DOHH2 (cell line): ENCODE data around the gene MSL2.

ENCODE experiments used
- H3F3A ChIP-seq: fragments of 200-600 bp; sonication (generic), shearing (Covaris generic); 2 replicates; pipeline ENCODE4 v1.6.0; 2016; ENCODE audit warnings: antibody characterized with exemption, mild to moderate bottlenecking; ENCODE audit not compliant: control insufficient read depth, insufficient read depth
- H3K27ac ChIP-seq: fragments of 200-600 bp; sonication (generic); 2 replicates; pipeline ENCODE4 v1.5.1; 2014; ENCODE audit warnings: low read depth, mild to moderate bottlenecking, low read length, moderate library complexity
- H3K27me3 ChIP-seq: fragments of 200-600 bp; sonication (generic); 2 replicates; pipeline ENCODE4 v1.6.1; 2014; ENCODE audit warnings: mild to moderate bottlenecking, low read length, mixed read lengths; ENCODE audit not compliant: control insufficient read depth
- H3K36me3 ChIP-seq: fragments of 200-600 bp; sonication (generic); 2 replicates; pipeline ENCODE4 v1.6.1; 2014; ENCODE audit warnings: mild to moderate bottlenecking, low read length, moderate library complexity, mixed read lengths; ENCODE audit not compliant: control insufficient read depth
- H3K4me1 ChIP-seq: fragments of 200-600 bp; sonication (generic); 2 replicates; pipeline ENCODE4 v1.6.1; 2014; ENCODE audit warnings: mild to moderate bottlenecking, low read length, mixed read lengths; ENCODE audit not compliant: control insufficient read depth
- H3K4me2 ChIP-seq: fragments of 200-600 bp; sonication (generic); 2 replicates; pipeline ENCODE4 v1.6.0; 2014; ENCODE audit warnings: mild to moderate bottlenecking, low read length, moderate library complexity
- H3K4me3 ChIP-seq: fragments of 200-600 bp; sonication (generic); 2 replicates; pipeline ENCODE4 v1.5.1; 2014; ENCODE audit warnings: mild to moderate bottlenecking, low read length, mixed read lengths
- H3K79me2 ChIP-seq: fragments of 200-600 bp; sonication (generic); 2 replicates; pipeline ENCODE4 v1.6.1; 2014; ENCODE audit warnings: mild to moderate bottlenecking, low read length, mixed read lengths; ENCODE audit not compliant: control insufficient read depth
- H3K9me2 ChIP-seq: fragments of 200-600 bp; sonication (generic); replicated peaks from 2 replicates; pipeline ENCODE4 v1.6.1; 2014; ENCODE audit warnings: mild to moderate bottlenecking, low read length, mixed read lengths; ENCODE audit not compliant: control insufficient read depth
- H3K9me3 ChIP-seq: fragments of 200-600 bp; sonication (generic); 2 replicates; pipeline ENCODE4 v1.6.1; 2014; ENCODE audit warnings: antibody characterized with exemption, low read length, mixed read lengths; ENCODE audit not compliant: control insufficient read depth, insufficient read depth
- H4K20me1 ChIP-seq: fragments of 200-600 bp; sonication (generic); 2 replicates; pipeline ENCODE4 v1.6.0; 2014; ENCODE audit warnings: low read depth, mild to moderate bottlenecking, antibody characterized with exemption, low read length, moderate library complexity; ENCODE audit not compliant: control insufficient read depth, insufficient read depth
- EZH2phosphoT487 ChIP-seq: fragments of 200-600 bp; sonication (generic); IDR thresholded peaks from 2 replicates; pipeline ENCODE4 v1.6.1; 2017; ENCODE audit warnings: borderline replicate concordance, mild to moderate bottlenecking, antibody characterized with exemption, low read length, moderate library complexity, mixed read lengths
- TF ChIP-seq, protein P1 (sequence below): fragments of 200-600 bp; sonication (generic); IDR thresholded peaks from one replicate; pipeline ENCODE4 v1.5.1; 2014; ENCODE audit warnings: antibody characterized with exemption, mild to moderate bottlenecking, low read depth, low read length; ENCODE audit not compliant: poor library complexity, severe bottlenecking

Gene MSL2

DNA sequence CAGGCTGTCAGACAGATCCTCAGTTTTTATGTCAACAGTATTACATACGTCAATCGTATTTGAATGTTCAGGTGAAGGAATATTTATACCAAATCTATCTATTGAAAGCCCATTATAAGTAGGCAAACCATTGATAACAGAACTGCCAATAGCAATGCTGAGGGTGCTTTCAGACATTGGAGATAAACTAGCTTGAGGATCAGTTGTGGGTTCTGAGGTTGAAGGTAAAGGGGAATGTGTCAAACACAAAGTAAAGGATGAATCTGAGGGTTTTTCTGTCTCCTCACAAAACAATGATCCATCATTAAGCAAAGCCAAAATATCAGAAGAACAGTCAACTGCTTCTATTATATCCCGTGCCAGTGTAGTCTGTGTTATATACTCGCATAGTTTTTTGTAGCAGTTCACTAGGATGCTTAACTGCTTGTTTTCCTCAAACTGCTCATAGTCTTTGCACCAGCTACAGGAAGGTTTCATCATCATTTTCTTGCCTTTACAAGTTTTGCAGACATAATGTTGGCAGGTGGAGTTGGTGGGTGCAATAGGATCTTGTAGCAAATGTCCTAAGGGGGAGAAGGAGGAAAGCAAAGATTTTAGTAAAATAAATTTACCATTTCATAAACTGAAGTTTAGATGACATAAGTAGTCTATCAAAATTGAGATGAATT, 43.8 kb downstream of the MSL2 start:
- no peak overlapping the region for H3K27ac ChIP-seq
- peaks cover 92% of the 10 kb centered on the region for H3K79me2 ChIP-seq
- H3K9me3 ChIP-seq: no peaks in the 10 kb centered on the region
- H3K4me1 ChIP-seq: no peaks in the 10 kb centered on the region
- peaks cover 54% of the 10 kb centered on the region for H4K20me1 ChIP-seq
- H3K9me2 ChIP-seq: no peaks in the 10 kb centered on the region
- H3K4me2 ChIP-seq: no peak overlapping the region
- no peak overlapping the region for H3K4me3 ChIP-seq
- no peaks in the 10 kb centered on the region for H3K27me3 ChIP-seq
- H3K36me3 ChIP-seq: peaks cover 51% of the 10 kb centered on the region
- H3F3A ChIP-seq: peaks cover 3% of the 10 kb centered on the region; the same call in 1 of the 2 replicates
- TF ChIP-seq, protein P1, sequence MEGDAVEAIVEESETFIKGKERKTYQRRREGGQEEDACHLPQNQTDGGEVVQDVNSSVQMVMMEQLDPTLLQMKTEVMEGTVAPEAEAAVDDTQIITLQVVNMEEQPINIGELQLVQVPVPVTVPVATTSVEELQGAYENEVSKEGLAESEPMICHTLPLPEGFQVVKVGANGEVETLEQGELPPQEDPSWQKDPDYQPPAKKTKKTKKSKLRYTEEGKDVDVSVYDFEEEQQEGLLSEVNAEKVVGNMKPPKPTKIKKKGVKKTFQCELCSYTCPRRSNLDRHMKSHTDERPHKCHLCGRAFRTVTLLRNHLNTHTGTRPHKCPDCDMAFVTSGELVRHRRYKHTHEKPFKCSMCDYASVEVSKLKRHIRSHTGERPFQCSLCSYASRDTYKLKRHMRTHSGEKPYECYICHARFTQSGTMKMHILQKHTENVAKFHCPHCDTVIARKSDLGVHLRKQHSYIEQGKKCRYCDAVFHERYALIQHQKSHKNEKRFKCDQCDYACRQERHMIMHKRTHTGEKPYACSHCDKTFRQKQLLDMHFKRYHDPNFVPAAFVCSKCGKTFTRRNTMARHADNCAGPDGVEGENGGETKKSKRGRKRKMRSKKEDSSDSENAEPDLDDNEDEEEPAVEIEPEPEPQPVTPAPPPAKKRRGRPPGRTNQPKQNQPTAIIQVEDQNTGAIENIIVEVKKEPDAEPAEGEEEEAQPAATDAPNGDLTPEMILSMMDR: no peak
- no peak for TF ChIP-seq EZH2phosphoT487

DNA sequence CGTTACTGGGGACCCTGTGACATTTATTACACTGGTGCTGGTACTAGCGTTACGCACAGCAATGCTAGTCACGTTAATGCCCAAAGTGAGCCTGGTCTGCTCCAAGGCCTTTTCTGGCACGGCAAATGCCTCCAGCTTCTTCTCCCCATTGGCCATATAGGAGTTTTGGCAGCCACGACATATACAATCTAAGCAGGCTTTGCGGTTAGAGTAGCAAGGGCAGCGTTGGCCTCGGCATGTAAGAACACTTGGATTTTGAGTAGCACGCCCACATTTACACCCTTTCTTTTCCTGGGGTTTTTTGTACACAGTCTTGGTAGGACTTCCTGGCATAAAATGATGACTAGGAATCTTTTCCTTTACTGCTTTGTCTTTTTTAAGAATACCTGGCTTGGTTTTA, 44.9 kb downstream of the MSL2 start:
- Histone ChIP-seq H3K9me2 (no peaks in the 10 kb centered on the region), H3K4me3 (no peak overlapping the region), H3F3A (peaks cover 7% of the 10 kb centered on the region; the same call in 1 of the 2 replicates), H3K79me2 (peaks cover 85% of the 10 kb centered on the region), H4K20me1 (peaks cover 54% of the 10 kb centered on the region), H3K9me3 (no peaks in the 10 kb centered on the region), H3K4me1 (no peaks in the 10 kb centered on the region), H3K27me3 (no peaks in the 10 kb centered on the region), H3K36me3 (peaks cover 54% of the 10 kb centered on the region), H3K4me2 (no peak overlapping the region), H3K27ac (no peak overlapping the region)
- TF ChIP-seq, protein P1: no peak
- TF ChIP-seq EZH2phosphoT487: no peak

DNA sequence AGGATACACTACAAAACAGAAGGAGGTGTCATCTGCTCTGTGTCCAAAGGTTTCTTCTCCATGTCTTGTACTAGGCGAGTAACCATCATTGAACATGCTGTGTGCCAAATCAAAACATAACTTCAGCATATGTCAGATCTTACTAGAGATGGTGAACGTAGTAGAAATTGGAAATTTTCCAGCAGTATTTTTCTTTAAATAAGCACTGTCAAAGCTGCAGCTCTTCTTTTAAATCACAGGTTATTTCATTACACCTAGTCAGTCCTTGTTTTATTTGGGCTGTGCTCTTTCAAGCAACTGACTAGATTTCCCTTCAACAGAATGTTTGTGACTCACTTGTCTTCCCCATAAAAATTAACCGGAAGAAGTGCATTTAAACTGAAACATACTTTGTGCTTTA, 46.5 kb downstream of the MSL2 start:
- TF ChIP-seq EZH2phosphoT487: no peak
- TF ChIP-seq, protein P1: no peak
- Histone ChIP-seq H3K4me1 (no peaks in the 10 kb centered on the region), H3K4me2 (no peak overlapping the region), H3K9me2 (no peaks in the 10 kb centered on the region), H3K79me2 (peaks cover 70% of the 10 kb centered on the region), H3K27me3 (no peaks in the 10 kb centered on the region), H3K4me3 (no peak overlapping the region), H3K9me3 (no peaks in the 10 kb centered on the region), H4K20me1 (peaks cover 46% of the 10 kb centered on the region; the same call in 1 of the 2 replicates), H3K36me3 (peaks cover 54% of the 10 kb centered on the region), H3K27ac (no peak overlapping the region), H3F3A (peaks cover 13% of the 10 kb centered on the region; the same call in 1 of the 2 replicates)
